ENCODE data around the gene FBXO2. TPM values are rescaled to one million over a fixed set of nuclear protein-coding genes. Genes with fewer than 3 reads are reported as not detected.

FBXO2 gene
- total and polyA plus RNA-seq, 9 of the 15 experiments (the other 6 are each of a cell fraction or from before 2014, with no cell fraction given) = 0.04 to 1.9 (median 0.27) TPM

DNA sequence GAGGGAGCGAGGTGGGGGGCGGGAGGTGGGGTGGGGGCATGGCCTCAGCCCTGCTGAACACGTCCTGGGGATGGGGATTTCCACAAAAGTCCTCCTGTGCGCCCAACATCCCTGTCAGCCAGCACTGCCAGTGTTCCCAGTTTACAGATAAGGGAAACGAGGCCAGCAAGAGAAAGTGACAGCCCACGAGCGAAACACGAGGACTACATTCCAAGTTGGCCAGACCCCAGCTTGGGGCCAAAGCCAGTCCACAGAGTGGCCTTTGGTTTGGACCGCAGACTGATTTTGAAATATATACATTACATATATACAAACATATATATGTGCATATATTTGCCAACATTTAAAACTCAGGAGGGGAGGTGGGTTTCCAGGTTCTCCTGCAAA is 5.0 kb downstream of the FBXO2 start:
- Histone ChIP-seq H3K9me1 (ENCODE audit: control insufficient read depth, insufficient read depth, low read length) (no peaks in the 10 kb centered on the region), H3K36me3 (ENCODE audit: control insufficient read depth, insufficient read depth, low read length) (no peaks in the 10 kb centered on the region), H3K9ac (ENCODE audit: insufficient read depth in 1 of 2, low read depth in 2 of 2, low read length in 2 of 2) (peak overlapping the region in 1 of 2 experiments; percentile 86; a peak in 2 of 4 replicates), H3K27ac (ENCODE audit: extremely low read depth, low read depth, low read length) (no peak overlapping the region), H4K20me1 (replicated peaks; ENCODE audit: control insufficient read depth, insufficient read depth, low read length) (no peaks in the 10 kb centered on the region; the same call in 1 of the 2 replicates), H3K4me3 (peak overlapping the region; percentile 22; the same call in 1 of the 2 replicates), H3K4me1 (replicated peaks in 1 of 2; ENCODE audit: control insufficient read depth in 2 of 2, insufficient read depth in 2 of 2, low read length in 2 of 2) (peaks cover 15 to 54% of the 10 kb centered on the region in 2 experiments; a peak in 4 of 5 replicates), H3K79me2 (ENCODE audit: control insufficient read depth, insufficient read depth, low read length) (no peaks in the 10 kb centered on the region), H3K27me3 (ENCODE audit: control insufficient read depth in 2 of 2, insufficient read depth in 2 of 2, low read length in 2 of 2) (no peaks in the 10 kb centered on the region; a peak in 1 of 5 replicates), H2AFZ (ENCODE audit: low read depth, low read length) (peak overlapping the region; percentile 86), H3K4me2 (ENCODE audit: insufficient read depth, low read length) (peak overlapping the region; percentile 76), H3K9me3 (replicated peaks; ENCODE audit: control insufficient read depth, insufficient read depth, low read depth, low read length) (no peaks in the 10 kb centered on the region)
- no peak for ATAC-seq
- peak; percentile 55 for FAIRE-seq
- WGBS (ENCODE audit: insufficient coverage, low coverage, missing lambda C conversion rate) = 12% methylated on average over 8 of the region's 9 CpGs
- intact Hi-C loops (cut with micrococcal nuclease) = no loop called here
- no peak for DNase-seq (ENCODE audit: extremely low read depth in 1 of 4, low spot score in 3 of 4)
- in situ Hi-C loops (cut with MboI) = no loop called here
- BruUV-seq (replicated peaks) = no TSS peak
- ChIA-PET CTCF (ENCODE audit: low intra/inter-chr PET ratio) (interaction anchor here (0.6 to 3.3 kb wide), 4 partner anchors 62 to 244 kb away, joined by 3 to 52 read pairs (median 6); no protein-coding TSS in a partner anchor), POLR2A (interaction anchor here (0.5 to 2.2 kb wide), 10 partner anchors 9 to 1398 kb away, joined by 3 to 13 read pairs (median 4); no protein-coding TSS in a partner anchor)
- 0 out of 4 replicates have a peak, but pooled peaks of 1 of the 2 experiments have one; percentile 35 for TF ChIP-seq RCOR1 (IDR thresholded peaks at IDR 0.05; ENCODE audit: borderline replicate concordance in 1 of 2, low read depth in 2 of 2, low read length in 2 of 2)
- peak; percentile 14; the same call in 1 of the 2 replicates for TF ChIP-seq BCOR (IDR thresholded peaks at IDR 0.05)
- no peak for TF ChIP-seq TEAD2 (tag; IDR thresholded peaks at IDR 0.05)
- TF ChIP-seq KAT2B (IDR thresholded peaks at IDR 0.05; ENCODE audit: low read depth, low read length) = no peak
- TF ChIP-seq TEAD4 (IDR thresholded peaks at IDR 0.05; ENCODE audit: low read length) = no peak
- no peak for TF ChIP-seq TEAD4 (CRISPR knock-in tag; IDR thresholded peaks at IDR 0.05; ENCODE audit: borderline replicate concordance)
- TF ChIP-seq ZFX (CRISPR knock-in tag; IDR thresholded peaks at IDR 0.05) = 0 out of 2 replicates have a peak, but pooled peaks have one; percentile 20
- no peak for TF ChIP-seq ZNF431 (CRISPR knock-in tag; IDR thresholded peaks at IDR 0.05)
- peak; percentile 9; the same call in 1 of the 2 replicates for TF ChIP-seq NFIC (IDR thresholded peaks at IDR 0.05)
- TF ChIP-seq MAX (CRISPR knock-in tag; IDR thresholded peaks at IDR 0.05) = peak; percentile 47
- TF ChIP-seq ZNF311 (CRISPR knock-in tag; IDR thresholded peaks at IDR 0.05) = no peak
- TF ChIP-seq, protein P1, sequence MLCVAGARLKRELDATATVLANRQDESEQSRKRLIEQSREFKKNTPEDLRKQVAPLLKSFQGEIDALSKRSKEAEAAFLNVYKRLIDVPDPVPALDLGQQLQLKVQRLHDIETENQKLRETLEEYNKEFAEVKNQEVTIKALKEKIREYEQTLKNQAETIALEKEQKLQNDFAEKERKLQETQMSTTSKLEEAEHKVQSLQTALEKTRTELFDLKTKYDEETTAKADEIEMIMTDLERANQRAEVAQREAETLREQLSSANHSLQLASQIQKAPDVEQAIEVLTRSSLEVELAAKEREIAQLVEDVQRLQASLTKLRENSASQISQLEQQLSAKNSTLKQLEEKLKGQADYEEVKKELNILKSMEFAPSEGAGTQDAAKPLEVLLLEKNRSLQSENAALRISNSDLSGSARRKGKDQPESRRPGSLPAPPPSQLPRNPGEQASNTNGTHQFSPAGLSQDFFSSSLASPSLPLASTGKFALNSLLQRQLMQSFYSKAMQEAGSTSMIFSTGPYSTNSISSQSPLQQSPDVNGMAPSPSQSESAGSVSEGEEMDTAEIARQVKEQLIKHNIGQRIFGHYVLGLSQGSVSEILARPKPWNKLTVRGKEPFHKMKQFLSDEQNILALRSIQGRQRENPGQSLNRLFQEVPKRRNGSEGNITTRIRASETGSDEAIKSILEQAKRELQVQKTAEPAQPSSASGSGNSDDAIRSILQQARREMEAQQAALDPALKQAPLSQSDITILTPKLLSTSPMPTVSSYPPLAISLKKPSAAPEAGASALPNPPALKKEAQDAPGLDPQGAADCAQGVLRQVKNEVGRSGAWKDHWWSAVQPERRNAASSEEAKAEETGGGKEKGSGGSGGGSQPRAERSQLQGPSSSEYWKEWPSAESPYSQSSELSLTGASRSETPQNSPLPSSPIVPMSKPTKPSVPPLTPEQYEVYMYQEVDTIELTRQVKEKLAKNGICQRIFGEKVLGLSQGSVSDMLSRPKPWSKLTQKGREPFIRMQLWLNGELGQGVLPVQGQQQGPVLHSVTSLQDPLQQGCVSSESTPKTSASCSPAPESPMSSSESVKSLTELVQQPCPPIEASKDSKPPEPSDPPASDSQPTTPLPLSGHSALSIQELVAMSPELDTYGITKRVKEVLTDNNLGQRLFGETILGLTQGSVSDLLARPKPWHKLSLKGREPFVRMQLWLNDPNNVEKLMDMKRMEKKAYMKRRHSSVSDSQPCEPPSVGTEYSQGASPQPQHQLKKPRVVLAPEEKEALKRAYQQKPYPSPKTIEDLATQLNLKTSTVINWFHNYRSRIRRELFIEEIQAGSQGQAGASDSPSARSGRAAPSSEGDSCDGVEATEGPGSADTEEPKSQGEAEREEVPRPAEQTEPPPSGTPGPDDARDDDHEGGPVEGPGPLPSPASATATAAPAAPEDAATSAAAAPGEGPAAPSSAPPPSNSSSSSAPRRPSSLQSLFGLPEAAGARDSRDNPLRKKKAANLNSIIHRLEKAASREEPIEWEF (CRISPR knock-in tag; IDR thresholded peaks at IDR 0.05) = no peak
- TF ChIP-seq MIER1 (IDR thresholded peaks at IDR 0.05; ENCODE audit: low read depth) = no peak
- TF ChIP-seq, protein P2, sequence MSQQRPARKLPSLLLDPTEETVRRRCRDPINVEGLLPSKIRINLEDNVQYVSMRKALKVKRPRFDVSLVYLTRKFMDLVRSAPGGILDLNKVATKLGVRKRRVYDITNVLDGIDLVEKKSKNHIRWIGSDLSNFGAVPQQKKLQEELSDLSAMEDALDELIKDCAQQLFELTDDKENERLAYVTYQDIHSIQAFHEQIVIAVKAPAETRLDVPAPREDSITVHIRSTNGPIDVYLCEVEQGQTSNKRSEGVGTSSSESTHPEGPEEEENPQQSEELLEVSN (IDR thresholded peaks at IDR 0.05; ENCODE audit: borderline replicate concordance in 1 of 2, extremely low read depth in 1 of 2, insufficient read depth in 1 of 2, insufficient read length in 1 of 2, low read depth in 1 of 2, low read length in 1 of 2, poor library complexity in 1 of 2, severe bottlenecking in 1 of 2) = peak; percentile 21 to 62
- no peak for TF ChIP-seq NFE2L1 (tag; IDR thresholded peaks at IDR 0.05; ENCODE audit: borderline replicate concordance, low read depth)
- no peak for TF ChIP-seq SIN3B (IDR thresholded peaks at IDR 0.05; ENCODE audit: low read depth)
- peak; percentile 61 for TF ChIP-seq L3MBTL2 (IDR thresholded peaks at IDR 0.05)

All from K562 (cell line).